MM.1S (cell line): ENCODE data around the gene FLT4.

ENCODE experiments used
- DNase-seq: peaks from one replicate; pipeline ENCODE4 v3.0.0-alpha.2; 2015
- H2AFZ ChIP-seq: fragments of 300-600 bp; sonication (generic); 2 replicates; pipeline ENCODE4 v1.6.0; 2016; ENCODE audit warnings: antibody characterized with exemption, low read length
- H3F3A ChIP-seq: fragments of 300-600 bp; sonication (generic); 2 replicates; pipeline ENCODE4 v1.6.1; 2016; ENCODE audit warnings: mild to moderate bottlenecking, antibody characterized with exemption, low read length, moderate library complexity, mixed read lengths; ENCODE audit not compliant: insufficient read depth
- H3K27ac ChIP-seq: fragments of 300-600 bp; sonication (generic); 2 replicates; pipeline ENCODE4 v1.5.1; 2016; ENCODE audit warnings: mild to moderate bottlenecking, low read length
- H3K27me3 ChIP-seq: fragments of 300-600 bp; sonication (generic); replicated peaks from 2 replicates; pipeline ENCODE4 v1.6.0; 2016; ENCODE audit warnings: low read length; ENCODE audit not compliant: insufficient read depth
- H3K36me3 ChIP-seq: fragments of 300-600 bp; sonication (generic); replicated peaks from 2 replicates; pipeline ENCODE4 v1.6.1; 2016; ENCODE audit warnings: mild to moderate bottlenecking, low read length, mixed read lengths; ENCODE audit not compliant: insufficient read depth
- H3K4me1 ChIP-seq: fragments of 300-600 bp; sonication (generic); 2 replicates; pipeline ENCODE4 v1.6.1; 2016; ENCODE audit warnings: low read length, mixed read lengths
- H3K4me2 ChIP-seq: fragments of 300-600 bp; sonication (generic); 2 replicates; pipeline ENCODE4 v1.6.0; 2016; ENCODE audit warnings: low read depth, low read length
- H3K4me3 ChIP-seq: fragments of 300-600 bp; sonication (generic); 2 replicates; pipeline ENCODE4 v1.5.1; 2016; ENCODE audit warnings: low read length, mixed read lengths
- H3K79me2 ChIP-seq: fragments of 300-600 bp; sonication (generic); 2 replicates; pipeline ENCODE4 v1.6.1; 2016; ENCODE audit warnings: mixed run types, low read length, mixed read lengths
- H3K9ac ChIP-seq: fragments of 300-600 bp; sonication (generic); 2 replicates; pipeline ENCODE4 v1.6.1; 2016; ENCODE audit warnings: low read length, mixed read lengths
- H3K9me2 ChIP-seq: fragments of 300-600 bp; sonication (generic); replicated peaks from 2 replicates; pipeline ENCODE4 v1.6.1; 2016; ENCODE audit warnings: mild to moderate bottlenecking, low read length, mixed read lengths; ENCODE audit not compliant: insufficient read depth
- H3K9me3 ChIP-seq: fragments of 300-600 bp; sonication (generic); replicated peaks from 2 replicates; pipeline ENCODE4 v1.6.1; 2016; ENCODE audit warnings: mild to moderate bottlenecking, low read length, mixed read lengths; ENCODE audit not compliant: insufficient read depth
- H4K20me1 ChIP-seq: fragments of 300-600 bp; sonication (generic); 2 replicates; pipeline ENCODE4 v1.6.1; 2016; ENCODE audit warnings: mild to moderate bottlenecking, low read length, moderate library complexity, mixed read lengths; ENCODE audit not compliant: insufficient read depth
- CTCF ChIP-seq: fragments of 300-600 bp; sonication (generic); IDR thresholded peaks from 2 replicates; pipeline ENCODE4 v1.5.1; 2016; ENCODE audit warnings: antibody characterized with exemption, low read length, mixed read lengths
- EZH2 ChIP-seq: fragments of 300-600 bp; sonication (generic); optimal IDR thresholded peaks from 2 replicates; pipeline ENCODE3; 2017; ENCODE audit warnings: low read depth, mild to moderate bottlenecking, antibody characterized with exemption, low read length, mixed read lengths
- EZH2phosphoT487 ChIP-seq: fragments of 300-600 bp; sonication (generic); IDR thresholded peaks from 2 replicates; pipeline ENCODE4 v1.6.1; 2018; ENCODE audit warnings: antibody characterized with exemption, low read length

The FLT4 gene

GRCh38 chr5:180604271-180604670 is 45.1 kb downstream of the FLT4 start:
- H3K9me2 ChIP-seq = no peaks in the 10 kb centered on the region
- no peaks in the 10 kb centered on the region for H3K4me1 ChIP-seq
- TF ChIP-seq EZH2phosphoT487 (no peak), CTCF (no peak), EZH2 (no peak)
- H2AFZ ChIP-seq = no peak overlapping the region
- H3K9me3 ChIP-seq = no peaks in the 10 kb centered on the region
- no peak for DNase-seq
- no peak overlapping the region for H3K9ac ChIP-seq
- H3K4me3 ChIP-seq = no peak overlapping the region
- H3K79me2 ChIP-seq = no peaks in the 10 kb centered on the region
- no peaks in the 10 kb centered on the region for H3F3A ChIP-seq
- H4K20me1 ChIP-seq = no peaks in the 10 kb centered on the region
- H3K4me2 ChIP-seq = no peak overlapping the region
- H3K27me3 ChIP-seq = peaks cover 63% of the 10 kb centered on the region
- H3K27ac ChIP-seq = no peak overlapping the region
- H3K36me3 ChIP-seq = no peaks in the 10 kb centered on the region

GRCh38 chr5:180603076-180603594 is 46.3 kb downstream of the FLT4 start:
- no peaks in the 10 kb centered on the region for H3K9me3 ChIP-seq
- no peak overlapping the region for H3K4me3 ChIP-seq
- H3K9me2 ChIP-seq = no peaks in the 10 kb centered on the region
- H3K4me2 ChIP-seq = no peak overlapping the region
- no peak overlapping the region for H3K9ac ChIP-seq
- peaks cover 57% of the 10 kb centered on the region for H3K27me3 ChIP-seq
- H3K27ac ChIP-seq = no peak overlapping the region
- H3F3A ChIP-seq = no peaks in the 10 kb centered on the region
- H3K4me1 ChIP-seq = no peaks in the 10 kb centered on the region
- no peaks in the 10 kb centered on the region for H3K79me2 ChIP-seq
- TF ChIP-seq EZH2phosphoT487 = no peak
- no peak for TF ChIP-seq EZH2
- TF ChIP-seq CTCF = no peak
- no peaks in the 10 kb centered on the region for H4K20me1 ChIP-seq
- no peak overlapping the region for H2AFZ ChIP-seq
- no peak for DNase-seq
- H3K36me3 ChIP-seq = no peaks in the 10 kb centered on the region

- H2AFZ ChIP-seq = no peak overlapping the region
- no peak overlapping the region for H3K4me2 ChIP-seq
- no peak for TF ChIP-seq EZH2phosphoT487
- no peak for TF ChIP-seq CTCF
- TF ChIP-seq EZH2 = no peak
- no peaks in the 10 kb centered on the region for H4K20me1 ChIP-seq
- no peaks in the 10 kb centered on the region for H3K4me1 ChIP-seq
- no peak for DNase-seq
- H3F3A ChIP-seq = no peaks in the 10 kb centered on the region
- H3K9ac ChIP-seq = no peak overlapping the region
- H3K79me2 ChIP-seq = no peaks in the 10 kb centered on the region
- no peaks in the 10 kb centered on the region for H3K9me2 ChIP-seq
- no peak overlapping the region for H3K4me3 ChIP-seq
- no peaks in the 10 kb centered on the region for H3K36me3 ChIP-seq
- no peak overlapping the region for H3K27ac ChIP-seq
- no peaks in the 10 kb centered on the region for H3K9me3 ChIP-seq
- H3K27me3 ChIP-seq = peaks cover 62% of the 10 kb centered on the region
Observed at GRCh38 chr5:180602481-180603075, 46.8 kb downstream of the FLT4 start.
